ENCODE data around the gene NAP1L4.
"Not testable (repeated sequence)": the region's sequence is repeated elsewhere in the genome, so short reads cannot be mapped to it uniquely, and the experiment has no call there.

NAP1L4 gene

DNA sequence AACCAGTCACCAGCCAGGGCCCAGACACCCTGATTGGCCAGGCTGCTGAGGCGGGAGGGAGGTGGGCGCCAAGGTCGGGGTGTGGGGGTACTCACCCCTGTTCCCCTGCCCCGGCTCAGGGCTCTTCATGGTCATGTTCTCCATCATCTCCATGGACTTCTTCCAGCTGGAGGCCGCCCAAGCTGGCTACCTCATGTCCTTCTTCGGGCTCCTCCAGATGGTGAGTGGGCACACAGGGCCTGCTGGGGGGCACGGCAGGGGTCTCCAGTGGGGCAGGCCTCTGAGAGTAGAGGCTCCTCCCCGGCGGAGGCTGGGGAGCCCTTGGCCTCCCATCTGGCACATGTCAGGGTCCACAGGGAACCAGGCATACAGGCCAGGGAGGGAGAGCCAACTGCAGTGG lies 72.9 kb downstream of the NAP1L4 start:
- no peak for FAIRE-seq

GRCh38 chr11:2917842-2918490 lies 74.2 kb downstream of the NAP1L4 start:
- no peak for FAIRE-seq

GRCh38 chr11:2916892-2917645 lies 75.1 kb downstream of the NAP1L4 start:
- FAIRE-seq: no peak

- FAIRE-seq: no peak
These were observed 75.8 kb downstream of the NAP1L4 start for GRCh38 chr11:2916114-2916891.

- no peak for FAIRE-seq
These were observed 76.7 kb downstream of the NAP1L4 start for GRCh38 chr11:2915473-2915872.

DNA sequence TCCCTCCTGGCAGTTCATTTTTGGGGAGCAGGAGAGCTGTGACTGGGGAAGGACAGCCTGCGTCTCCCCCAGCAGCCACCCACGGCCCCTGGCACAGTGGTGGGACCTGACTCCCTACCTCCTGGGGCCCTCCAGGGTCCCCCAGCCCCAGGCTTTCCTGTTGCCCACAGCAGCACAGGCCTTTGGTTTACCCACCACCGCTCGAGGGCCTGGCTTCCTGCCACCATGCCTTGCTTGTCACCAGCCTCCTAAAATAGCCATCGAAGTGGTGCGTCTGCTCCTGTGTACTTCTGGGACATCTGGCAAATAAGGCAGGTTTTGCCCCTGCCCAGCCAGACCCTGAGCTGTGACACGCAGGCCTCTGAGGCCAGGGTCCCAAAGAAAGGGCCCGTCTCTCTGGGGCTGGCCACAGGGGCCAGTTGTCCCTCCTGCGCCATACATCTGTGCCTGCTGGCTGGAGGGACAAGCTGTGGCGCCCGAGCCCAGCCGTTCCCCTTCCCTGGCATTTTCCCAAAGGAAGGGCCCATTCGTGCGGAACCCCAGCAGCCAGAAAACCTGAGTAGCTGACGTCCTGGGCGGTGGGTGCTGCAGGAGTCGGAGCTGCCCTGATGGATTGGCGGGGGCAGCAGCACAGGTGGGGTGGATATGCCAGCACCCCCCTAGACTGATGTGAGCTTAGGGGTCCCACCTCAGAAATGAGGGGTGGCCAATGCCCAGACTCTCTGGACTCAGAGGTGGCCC lies 77.5 kb downstream of the NAP1L4 start:
- no peak for FAIRE-seq

- no peak for FAIRE-seq
These were observed 78.4 kb downstream of the NAP1L4 start for GRCh38 chr11:2913776-2914175.

GRCh38 chr11:2913019-2913431 lies 79.1 kb downstream of the NAP1L4 start:
- FAIRE-seq: no peak

GRCh38 chr11:2912498-2912897 lies 79.6 kb downstream of the NAP1L4 start:
- no peak for FAIRE-seq

GRCh38 chr11:2911785-2912391 lies 80.2 kb downstream of the NAP1L4 start:
- no peak for FAIRE-seq

GRCh38 chr11:2911088-2911784 lies 80.9 kb downstream of the NAP1L4 start:
- FAIRE-seq: no peak

DNA sequence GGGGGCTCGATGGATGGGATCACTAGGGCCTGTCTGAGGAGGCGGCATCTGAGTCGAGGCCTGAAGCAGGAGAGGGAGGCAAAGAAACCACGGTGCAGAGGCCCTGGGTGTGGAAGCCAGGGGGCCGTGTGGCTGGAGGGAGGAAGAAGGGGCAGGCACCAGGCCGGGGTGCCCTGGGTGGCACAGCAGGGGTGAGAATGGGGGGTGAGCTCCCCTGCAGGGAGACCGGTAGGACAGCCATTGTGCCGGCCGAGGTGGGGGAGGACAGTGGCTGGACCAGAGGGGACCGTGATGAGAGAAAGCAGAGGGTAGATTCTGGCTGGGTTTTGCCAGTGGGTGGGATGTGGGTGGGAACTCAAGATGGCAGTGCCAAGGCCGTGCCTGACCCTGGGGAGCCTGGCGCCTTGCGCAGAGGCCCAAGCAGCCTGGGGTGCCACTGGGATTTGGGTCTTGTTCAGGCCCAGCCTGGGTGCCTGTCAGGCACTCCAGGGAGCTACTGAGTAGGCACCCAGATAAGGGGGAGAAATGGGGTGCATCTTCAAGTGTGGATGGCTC lies 81.7 kb downstream of the NAP1L4 start:
- no peak for FAIRE-seq

DNA sequence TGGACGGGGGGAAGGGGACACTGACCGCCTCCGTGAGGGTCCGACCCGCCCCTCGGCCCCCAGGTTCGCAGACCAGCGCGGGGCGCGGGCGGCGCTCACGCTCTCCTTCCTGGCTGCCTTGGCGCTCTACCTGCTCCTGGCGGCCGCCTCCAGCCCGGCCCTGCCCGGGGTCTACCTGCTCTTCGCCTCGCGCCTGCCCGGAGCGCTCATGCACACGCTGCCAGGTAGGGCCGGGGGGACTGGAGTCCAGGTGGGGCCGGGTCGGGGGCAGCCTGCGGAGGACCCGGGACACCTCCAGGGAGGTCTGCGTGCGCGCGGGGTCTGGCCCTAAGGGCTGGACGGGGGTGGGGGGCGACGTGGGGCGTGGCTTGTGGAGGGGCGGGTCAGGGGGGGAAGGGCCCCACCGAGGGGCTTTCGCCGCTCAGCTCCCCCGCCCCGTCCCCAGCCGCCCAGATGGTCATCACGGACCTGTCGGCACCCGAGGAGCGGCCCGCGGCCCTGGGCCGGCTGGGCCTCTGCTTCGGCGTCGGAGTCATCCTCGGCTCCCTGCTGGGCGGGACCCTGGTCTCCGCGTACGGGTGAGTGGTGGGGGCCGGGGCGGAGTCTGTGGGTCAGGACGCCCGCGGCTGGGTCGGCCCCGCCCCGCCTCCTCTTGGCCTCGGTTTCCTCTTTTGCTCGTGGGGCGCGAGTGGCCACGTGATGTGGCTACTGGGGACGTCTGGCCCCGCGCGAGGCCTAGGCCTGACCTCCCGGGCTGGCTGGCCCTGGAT lies 82.8 kb downstream of the NAP1L4 start:
- no peak for FAIRE-seq

GRCh38 chr11:2908130-2908529 lies 84.0 kb downstream of the NAP1L4 start:
- FAIRE-seq: no peak

DNA sequence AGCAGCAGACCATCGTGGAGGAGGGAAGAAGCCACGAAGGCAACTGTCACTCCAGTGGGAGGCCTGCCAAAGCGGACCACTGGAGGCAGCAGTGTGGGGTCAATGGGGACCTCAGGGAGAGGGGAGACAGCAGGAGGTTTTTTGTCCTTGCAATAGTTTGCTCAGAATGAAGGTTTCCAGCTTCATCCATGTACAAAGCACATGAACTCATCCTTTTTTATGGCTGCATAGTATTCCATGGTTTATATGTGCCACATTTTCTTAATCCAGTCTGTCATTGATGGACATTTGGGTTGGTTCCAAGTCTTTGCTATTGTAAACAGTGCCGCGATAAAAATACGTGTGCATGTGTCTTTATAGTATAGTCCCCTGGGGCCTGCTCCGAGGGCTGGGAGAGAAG lies 86.8 kb downstream of the NAP1L4 start:
- not testable (repeated sequence) for FAIRE-seq

DNA sequence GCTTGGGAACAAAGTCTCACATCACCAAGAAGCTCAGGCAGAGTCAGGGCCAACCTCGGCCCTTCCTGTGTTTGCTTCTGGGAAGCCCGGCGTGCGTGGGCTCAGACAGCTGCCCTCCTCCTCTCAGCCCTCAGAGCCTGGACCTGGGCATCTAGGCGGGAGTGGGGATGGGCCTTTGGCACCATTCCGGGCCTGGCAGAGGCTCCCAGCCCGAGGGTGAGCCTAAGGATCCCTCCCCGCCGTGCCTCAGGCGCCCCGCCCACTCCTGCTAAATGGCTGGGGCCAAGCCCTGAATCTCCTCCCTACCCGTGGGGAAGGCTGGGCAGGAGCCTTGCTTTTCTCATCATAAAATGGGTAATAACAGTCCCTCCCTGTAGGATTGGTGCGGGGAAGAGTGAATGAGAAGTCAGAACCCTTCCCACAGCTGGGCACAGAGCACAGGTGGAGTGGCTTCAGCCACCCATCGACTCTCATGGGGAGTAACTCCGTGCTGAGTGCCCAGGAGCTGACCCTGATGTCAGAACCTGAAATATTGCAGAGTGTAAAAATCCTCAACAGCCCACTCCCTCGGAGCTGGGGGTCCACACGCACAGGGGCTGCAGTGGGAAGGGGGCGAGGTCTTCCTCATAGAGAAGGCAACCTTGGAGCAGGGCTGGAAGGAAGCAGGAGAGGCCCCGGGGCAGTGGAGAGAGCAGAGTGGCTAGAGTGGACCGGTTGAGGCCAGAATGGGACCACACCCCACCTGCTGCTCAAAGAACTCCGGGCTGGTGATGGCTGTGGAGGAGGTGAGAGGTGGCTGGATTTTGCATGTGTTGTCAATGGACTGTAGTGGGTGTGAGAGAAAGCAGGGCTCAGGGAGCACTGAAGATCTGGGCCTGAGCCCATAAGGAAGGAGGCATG lies 87.7 kb downstream of the NAP1L4 start:
- FAIRE-seq: no peak

GRCh38 chr11:2903672-2904011 lies 88.5 kb downstream of the NAP1L4 start:
- FAIRE-seq: no peak

DNA sequence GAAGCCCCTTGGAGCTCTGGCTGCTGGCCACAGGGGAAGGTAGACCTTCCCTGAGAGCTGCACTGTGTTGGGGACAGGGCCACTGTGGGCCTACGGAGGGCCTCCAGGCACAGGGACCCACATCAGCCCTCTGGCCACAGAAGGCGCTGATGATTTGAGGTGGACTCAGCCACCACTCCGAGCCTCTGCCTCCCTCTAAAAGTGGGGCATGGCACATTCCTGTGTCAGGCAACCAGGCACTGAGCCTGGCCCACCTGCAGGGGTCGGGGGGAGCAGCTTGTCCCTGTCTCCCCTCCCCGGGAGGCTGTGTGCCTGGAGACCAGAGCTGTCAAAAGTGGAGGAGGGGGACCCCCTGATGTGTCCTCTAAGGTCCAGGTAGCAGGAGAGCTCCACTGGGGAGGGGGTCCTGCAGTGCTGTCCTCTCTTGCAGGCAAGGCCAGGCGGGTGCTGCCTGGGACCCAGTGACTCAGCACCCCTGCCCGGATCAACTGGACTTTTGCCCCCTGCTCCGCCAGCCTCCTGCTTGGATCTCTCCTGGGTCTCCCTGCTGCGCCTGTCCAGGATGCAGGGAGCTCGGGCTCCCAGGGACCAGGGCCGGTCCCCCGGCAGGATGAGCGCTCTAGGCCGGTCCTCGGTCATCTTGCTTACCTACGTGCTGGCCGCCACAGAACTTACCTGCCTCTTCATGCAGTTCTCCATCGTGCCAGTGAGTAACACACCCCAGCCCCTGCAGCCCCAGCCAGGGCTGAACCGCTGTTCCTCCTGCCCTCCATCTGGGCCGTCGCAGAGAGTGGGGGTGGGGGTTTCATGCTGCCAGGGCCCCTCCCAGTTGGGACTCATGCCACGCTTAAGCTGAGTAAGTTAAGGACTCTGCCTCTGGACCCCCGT lies 89.1 kb downstream of the NAP1L4 start:
- no peak for FAIRE-seq

Measured in TTC549 (cell line).